ENCODE data around the gene RNF14. TPM values are rescaled to one million over a fixed set of nuclear protein-coding genes. Genes with fewer than 3 reads are reported as not detected.

RNF14 gene
- polyA plus RNA-seq, 1 of the 3 experiments (the other 2 are of a cell fraction): 24.5 TPM

DNA sequence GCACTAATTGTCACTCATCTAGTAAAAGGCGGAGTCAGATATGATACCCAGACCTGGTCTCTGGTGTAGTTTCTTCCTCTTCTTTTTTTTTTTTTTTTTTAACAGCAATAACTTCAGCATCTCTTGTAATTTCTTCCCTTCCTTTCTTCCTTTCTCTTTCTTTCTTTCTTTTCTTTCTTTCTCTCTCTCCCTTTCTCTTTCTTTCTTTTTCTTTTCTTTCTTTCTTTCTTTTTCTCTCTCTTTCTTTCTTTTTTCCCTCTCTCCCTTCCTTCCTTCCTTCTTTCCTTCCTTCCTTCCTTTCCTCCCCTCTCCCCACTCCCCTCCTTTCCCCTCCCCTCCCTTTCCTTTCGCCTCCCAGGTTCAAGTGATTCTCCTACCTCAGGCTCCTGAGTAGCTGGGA, 69.8 kb downstream of the RNF14 start (continued):
- TF ChIP-seq, protein P1, sequence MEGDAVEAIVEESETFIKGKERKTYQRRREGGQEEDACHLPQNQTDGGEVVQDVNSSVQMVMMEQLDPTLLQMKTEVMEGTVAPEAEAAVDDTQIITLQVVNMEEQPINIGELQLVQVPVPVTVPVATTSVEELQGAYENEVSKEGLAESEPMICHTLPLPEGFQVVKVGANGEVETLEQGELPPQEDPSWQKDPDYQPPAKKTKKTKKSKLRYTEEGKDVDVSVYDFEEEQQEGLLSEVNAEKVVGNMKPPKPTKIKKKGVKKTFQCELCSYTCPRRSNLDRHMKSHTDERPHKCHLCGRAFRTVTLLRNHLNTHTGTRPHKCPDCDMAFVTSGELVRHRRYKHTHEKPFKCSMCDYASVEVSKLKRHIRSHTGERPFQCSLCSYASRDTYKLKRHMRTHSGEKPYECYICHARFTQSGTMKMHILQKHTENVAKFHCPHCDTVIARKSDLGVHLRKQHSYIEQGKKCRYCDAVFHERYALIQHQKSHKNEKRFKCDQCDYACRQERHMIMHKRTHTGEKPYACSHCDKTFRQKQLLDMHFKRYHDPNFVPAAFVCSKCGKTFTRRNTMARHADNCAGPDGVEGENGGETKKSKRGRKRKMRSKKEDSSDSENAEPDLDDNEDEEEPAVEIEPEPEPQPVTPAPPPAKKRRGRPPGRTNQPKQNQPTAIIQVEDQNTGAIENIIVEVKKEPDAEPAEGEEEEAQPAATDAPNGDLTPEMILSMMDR (IDR thresholded peaks at IDR 0.05): no peak
- TF ChIP-seq SMC3 (IDR thresholded peaks at IDR 0.05; ENCODE audit: low read depth, low read length) (no peak), ELF1 (IDR thresholded peaks at IDR 0.05) (no peak), EP300 (IDR thresholded peaks at IDR 0.05; ENCODE audit: borderline replicate concordance in 1 of 2, low read depth in 1 of 2, low read length in 1 of 2) (no peak), FOXJ3 (CRISPR knock-in tag; IDR thresholded peaks at IDR 0.05) (no peak), TAF1 (IDR thresholded peaks at IDR 0.05; ENCODE audit: borderline replicate concordance, low read depth, low read length) (no peak), MXI1 (IDR thresholded peaks at IDR 0.05; ENCODE audit: low read depth, low read length) (no peak), TEAD4 (IDR thresholded peaks at IDR 0.05; ENCODE audit: borderline replicate concordance, insufficient read depth) (no peak)
- TF ChIP-seq, protein P2, sequence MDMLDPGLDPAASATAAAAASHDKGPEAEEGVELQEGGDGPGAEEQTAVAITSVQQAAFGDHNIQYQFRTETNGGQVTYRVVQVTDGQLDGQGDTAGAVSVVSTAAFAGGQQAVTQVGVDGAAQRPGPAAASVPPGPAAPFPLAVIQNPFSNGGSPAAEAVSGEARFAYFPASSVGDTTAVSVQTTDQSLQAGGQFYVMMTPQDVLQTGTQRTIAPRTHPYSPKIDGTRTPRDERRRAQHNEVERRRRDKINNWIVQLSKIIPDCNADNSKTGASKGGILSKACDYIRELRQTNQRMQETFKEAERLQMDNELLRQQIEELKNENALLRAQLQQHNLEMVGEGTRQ (IDR thresholded peaks at IDR 0.05; ENCODE audit: borderline replicate concordance, low read depth, low read length): no peak

Other genes with a start within 250 kb of the RNF14 start
- 0.08 and 0.10 TPM in 2 replicates for gene PCDH1, start 90.7 kb upstream of the RNF14 start, polyA plus RNA-seq (2012; rRNA removed)
- 60.3 and 78.8 TPM in 2 replicates for gene DELE1, start 45.2 kb upstream of the RNF14 start, polyA plus RNA-seq (2012; rRNA removed)
- gene PCDH12, start 10.9 kb upstream of the RNF14 start, polyA plus RNA-seq (2012; rRNA removed): 0.02 and 0.08 TPM in 2 replicates
- gene GNPDA1, start 43.9 kb downstream of the RNF14 start, polyA plus RNA-seq (2012; rRNA removed): 23.9 and 27.4 TPM in 2 replicates
- 25.5 and 40.0 TPM in 2 replicates for gene NDFIP1, start 139.7 kb downstream of the RNF14 start, polyA plus RNA-seq (2012; rRNA removed)

Data from SK-N-SH (cell line).